Measurements from ENCODE around the gene IGFBP4. TPM values are rescaled to one million over a fixed set of nuclear protein-coding genes. Genes with fewer than 3 reads are reported as not detected.

The IGFBP4 gene
- total RNA-seq, 1 experiment from 2014 or later: 35.7 TPM

DNA sequence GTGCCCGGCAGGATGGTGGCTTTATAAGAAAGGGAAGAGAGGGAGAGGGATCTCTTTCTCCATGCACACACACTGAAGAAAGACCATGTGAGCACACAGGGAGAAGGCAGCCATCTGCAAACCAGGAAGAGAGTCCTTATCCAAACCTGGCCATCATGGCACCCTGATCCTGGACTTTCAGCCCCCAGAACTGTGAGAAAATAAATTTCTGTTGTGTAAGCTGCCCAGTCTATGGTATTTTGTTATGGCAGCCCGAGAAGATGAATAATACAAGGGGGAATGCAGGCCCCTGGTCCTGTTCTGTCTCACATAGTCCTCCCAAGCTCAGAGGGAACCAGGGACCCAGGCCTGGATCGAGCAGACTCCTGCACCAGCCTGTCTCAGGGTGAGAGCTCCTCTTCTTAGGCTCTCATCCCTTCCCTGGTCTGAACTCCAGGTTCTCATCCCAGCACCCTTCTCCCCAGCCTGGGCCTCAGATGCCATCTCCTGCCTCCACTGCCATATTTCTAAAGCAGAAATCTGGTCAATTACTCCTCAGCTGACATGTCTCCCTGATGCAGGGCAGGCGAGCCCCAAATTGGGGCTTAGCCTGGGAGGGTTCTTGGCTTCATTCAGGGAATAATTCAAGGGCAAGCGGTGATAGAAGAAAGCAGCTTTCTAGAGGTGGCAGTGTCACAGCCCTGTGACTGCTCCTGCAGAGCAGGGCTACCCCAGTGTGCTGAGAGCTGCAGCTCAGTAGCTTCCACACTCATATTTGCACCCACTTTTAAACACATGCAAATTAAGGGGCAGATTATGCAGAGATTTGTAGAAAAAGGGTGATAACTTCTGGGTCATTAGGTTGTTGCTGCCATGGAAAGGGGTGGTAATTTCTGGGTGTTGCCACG is 28.8 kb downstream of the IGFBP4 start:
- H3K27me3 ChIP-seq (replicated peaks; ENCODE audit: control insufficient read depth, insufficient read depth, low read length): no peaks in the 10 kb centered on the region
- H3K4me3 Mint-ChIP-seq (ENCODE audit: unreplicated experiment): no peak overlapping the region
- H3K4me3 ChIP-seq (ENCODE audit: low read depth, low read length): no peak overlapping the region
- H3K4me1 Mint-ChIP-seq (ENCODE audit: low read depth, unreplicated experiment): no peaks in the 10 kb centered on the region
- no peaks in the 10 kb centered on the region for H3K4me1 ChIP-seq
- H3K36me3 ChIP-seq (ENCODE audit: control insufficient read depth, insufficient read depth, low read length): no peaks in the 10 kb centered on the region
- no TSS peak for BruUV-seq (replicated peaks)
- no peaks in the 10 kb centered on the region for H3K9me3 ChIP-seq
- no peak overlapping the region for H3K27ac Mint-ChIP-seq (ENCODE audit: unreplicated experiment)
- no peaks in the 10 kb centered on the region for H3K9me3 Mint-ChIP-seq (ENCODE audit: unreplicated experiment)
- no peaks in the 10 kb centered on the region for H3K36me3 Mint-ChIP-seq (ENCODE audit: insufficient read depth, unreplicated experiment)
- ChIA-PET POLR2A (no interaction called here), CTCF (interaction anchor here (0.6 kb wide), 1 partner anchor 45 kb away, joined by 3 read pairs; no protein-coding TSS in a partner anchor)
- TF ChIP-seq, protein P1, sequence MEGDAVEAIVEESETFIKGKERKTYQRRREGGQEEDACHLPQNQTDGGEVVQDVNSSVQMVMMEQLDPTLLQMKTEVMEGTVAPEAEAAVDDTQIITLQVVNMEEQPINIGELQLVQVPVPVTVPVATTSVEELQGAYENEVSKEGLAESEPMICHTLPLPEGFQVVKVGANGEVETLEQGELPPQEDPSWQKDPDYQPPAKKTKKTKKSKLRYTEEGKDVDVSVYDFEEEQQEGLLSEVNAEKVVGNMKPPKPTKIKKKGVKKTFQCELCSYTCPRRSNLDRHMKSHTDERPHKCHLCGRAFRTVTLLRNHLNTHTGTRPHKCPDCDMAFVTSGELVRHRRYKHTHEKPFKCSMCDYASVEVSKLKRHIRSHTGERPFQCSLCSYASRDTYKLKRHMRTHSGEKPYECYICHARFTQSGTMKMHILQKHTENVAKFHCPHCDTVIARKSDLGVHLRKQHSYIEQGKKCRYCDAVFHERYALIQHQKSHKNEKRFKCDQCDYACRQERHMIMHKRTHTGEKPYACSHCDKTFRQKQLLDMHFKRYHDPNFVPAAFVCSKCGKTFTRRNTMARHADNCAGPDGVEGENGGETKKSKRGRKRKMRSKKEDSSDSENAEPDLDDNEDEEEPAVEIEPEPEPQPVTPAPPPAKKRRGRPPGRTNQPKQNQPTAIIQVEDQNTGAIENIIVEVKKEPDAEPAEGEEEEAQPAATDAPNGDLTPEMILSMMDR (IDR thresholded peaks at IDR 0.05; ENCODE audit: insufficient read depth in 1 of 2, low read depth in 1 of 2, low read length in 1 of 2, severe bottlenecking in 1 of 2, unreplicated experiment in 1 of 2): no peak
- intact Hi-C loops (cut with micrococcal nuclease; ENCODE audit: unreplicated experiment): no loop called here
- no peak for DNase-seq
- H3K27me3 Mint-ChIP-seq (ENCODE audit: insufficient read depth, unreplicated experiment): no peaks in the 10 kb centered on the region

DNA sequence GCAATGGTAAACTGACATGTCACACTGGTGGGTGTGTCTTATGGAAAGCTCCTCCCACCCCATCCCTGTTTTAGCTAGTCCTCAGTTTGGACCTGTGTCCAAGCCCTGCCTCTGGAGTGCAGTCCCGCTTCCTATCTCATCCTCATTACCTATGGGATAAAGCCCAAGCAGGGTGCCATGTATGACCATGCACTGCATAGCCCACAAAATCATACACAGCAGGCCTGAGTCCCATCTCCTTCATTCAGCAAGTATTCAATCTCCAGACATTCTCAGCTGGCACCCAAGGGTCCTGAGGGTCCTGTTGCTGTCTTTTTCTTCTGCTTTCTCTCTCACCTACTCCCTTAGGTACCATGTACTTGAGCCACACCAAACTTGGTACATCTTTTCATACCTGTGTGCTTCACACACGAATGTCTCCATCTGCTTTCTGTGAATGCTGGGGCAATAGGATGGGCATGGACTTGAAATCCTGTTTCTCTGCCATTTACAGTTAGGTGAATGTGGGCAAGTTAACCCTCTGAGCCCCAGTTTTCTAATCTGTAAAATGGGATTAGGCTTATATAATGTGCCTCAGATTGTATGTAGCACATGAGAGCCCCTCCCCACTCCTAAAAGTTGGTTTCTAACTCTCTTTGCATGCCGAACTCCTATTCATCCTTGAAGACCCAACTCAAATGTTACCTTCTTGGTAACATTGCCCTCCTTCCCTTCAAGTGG is 29.6 kb downstream of the IGFBP4 start:
- Mint-ChIP-seq H3K36me3 (ENCODE audit: insufficient read depth, unreplicated experiment) (no peaks in the 10 kb centered on the region), H3K4me1 (ENCODE audit: low read depth, unreplicated experiment) (no peaks in the 10 kb centered on the region), H3K27ac (ENCODE audit: unreplicated experiment) (no peak overlapping the region), H3K27me3 (ENCODE audit: insufficient read depth, unreplicated experiment) (no peaks in the 10 kb centered on the region), H3K9me3 (ENCODE audit: unreplicated experiment) (no peaks in the 10 kb centered on the region), H3K4me3 (ENCODE audit: unreplicated experiment) (no peak overlapping the region)
- no TSS peak for BruUV-seq (replicated peaks)
- intact Hi-C loops (cut with micrococcal nuclease; ENCODE audit: unreplicated experiment): no loop called here
- ChIA-PET POLR2A (no interaction called here), CTCF (interaction anchor here (1.3 kb wide), 1 partner anchor 87 kb away, joined by 3 read pairs; no protein-coding TSS in a partner anchor)
- no peak for DNase-seq
- Histone ChIP-seq H3K9me3 (no peaks in the 10 kb centered on the region), H3K36me3 (ENCODE audit: control insufficient read depth, insufficient read depth, low read length) (no peaks in the 10 kb centered on the region), H3K4me1 (no peaks in the 10 kb centered on the region), H3K27me3 (replicated peaks; ENCODE audit: control insufficient read depth, insufficient read depth, low read length) (no peaks in the 10 kb centered on the region), H3K4me3 (ENCODE audit: low read depth, low read length) (no peak overlapping the region)
- TF ChIP-seq, protein P1 (IDR thresholded peaks at IDR 0.05; ENCODE audit: insufficient read depth in 1 of 2, low read depth in 1 of 2, low read length in 1 of 2, severe bottlenecking in 1 of 2, unreplicated experiment in 1 of 2): no peak

DNA sequence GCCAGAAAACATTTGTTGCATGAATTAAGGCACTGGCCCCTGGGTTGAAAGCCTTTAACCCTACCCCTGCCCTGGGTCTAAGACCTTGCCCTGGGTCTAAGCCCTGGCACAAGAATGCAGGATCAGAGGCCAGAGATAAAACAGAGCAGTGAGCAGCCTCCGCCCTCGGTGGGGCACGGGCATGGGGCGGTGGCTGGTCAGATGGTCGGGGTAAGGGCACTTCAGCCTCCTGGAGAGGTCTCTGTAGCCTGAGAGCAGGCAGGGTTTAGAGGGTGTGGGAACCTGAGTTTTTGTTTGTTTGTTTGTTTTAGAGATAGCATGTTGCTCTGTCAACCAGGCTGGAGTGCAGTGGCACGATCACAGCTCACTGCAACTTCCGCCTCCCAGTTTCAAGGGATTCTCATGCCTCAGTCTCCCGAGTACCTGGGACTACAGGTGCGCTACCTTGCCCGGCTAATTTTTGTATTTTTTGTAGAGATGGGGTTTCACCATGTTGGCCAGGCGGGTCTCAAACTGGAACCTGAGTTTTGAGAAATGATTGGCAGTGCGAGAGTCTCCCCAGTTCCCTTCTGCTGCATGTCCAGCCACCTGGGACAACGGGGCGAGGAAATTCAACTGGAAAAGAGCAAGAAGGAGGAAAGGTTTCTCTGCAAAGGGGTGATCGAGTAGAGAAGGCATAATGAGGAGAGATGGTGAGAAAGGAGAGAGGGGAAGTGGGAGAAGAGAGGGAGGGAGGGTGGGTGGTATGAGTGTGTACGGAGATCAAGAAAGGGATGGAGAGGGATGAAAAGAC is 30.5 kb downstream of the IGFBP4 start:
- H3K27ac Mint-ChIP-seq (ENCODE audit: unreplicated experiment): no peak overlapping the region
- no peaks in the 10 kb centered on the region for H3K36me3 Mint-ChIP-seq (ENCODE audit: insufficient read depth, unreplicated experiment)
- no peaks in the 10 kb centered on the region for H3K27me3 Mint-ChIP-seq (ENCODE audit: insufficient read depth, unreplicated experiment)
- ChIA-PET CTCF (interaction anchor here (1.3 kb wide), 1 partner anchor 86 kb away, joined by 3 read pairs; no protein-coding TSS in a partner anchor), POLR2A (no interaction called here)
- BruUV-seq (replicated peaks): no TSS peak
- no peaks in the 10 kb centered on the region for H3K4me1 Mint-ChIP-seq (ENCODE audit: low read depth, unreplicated experiment)
- H3K27me3 ChIP-seq (replicated peaks; ENCODE audit: control insufficient read depth, insufficient read depth, low read length): no peaks in the 10 kb centered on the region
- intact Hi-C loops (cut with micrococcal nuclease; ENCODE audit: unreplicated experiment): no loop called here
- H3K36me3 ChIP-seq (ENCODE audit: control insufficient read depth, insufficient read depth, low read length): no peaks in the 10 kb centered on the region
- no peak overlapping the region for H3K4me3 Mint-ChIP-seq (ENCODE audit: unreplicated experiment)
- H3K4me1 ChIP-seq: no peaks in the 10 kb centered on the region
- no peaks in the 10 kb centered on the region for H3K9me3 ChIP-seq
- H3K9me3 Mint-ChIP-seq (ENCODE audit: unreplicated experiment): no peaks in the 10 kb centered on the region
- TF ChIP-seq, protein P1 (IDR thresholded peaks at IDR 0.05; ENCODE audit: insufficient read depth in 1 of 2, low read depth in 1 of 2, low read length in 1 of 2, severe bottlenecking in 1 of 2, unreplicated experiment in 1 of 2): no peak
- DNase-seq: no peak
- no peak overlapping the region for H3K4me3 ChIP-seq (ENCODE audit: low read depth, low read length)
